Endothelial cell of umbilical vein (primary cell): ENCODE data around the gene HIPK4. TPM values are rescaled to one million over a fixed set of nuclear protein-coding genes. Genes with fewer than 3 reads are reported as not detected.

ENCODE experiments used
- BruUV-seq: library from RNA; stranded (reverse); fragments of 400-500 nt; replicated peaks from 2 replicates; lab custom pipeline; 2021; lab: Mats Ljungman, UMichigan
- CTCF ChIA-PET: fragments of 300-600, 350-600 bp; sonication (Branson Sonifier 250); formaldehyde crosslinking; loops from one replicate; lab custom pipeline; 2021; ENCODE audit warnings: antibody characterized with exemption, inconsistent platforms; lab: Charles Lee
- POLR2A ChIA-PET: fragments of 300-600, 350-600 bp; sonication (Branson Sonifier 250); formaldehyde crosslinking; loops from one replicate; lab custom pipeline; 2021; ENCODE audit warnings: antibody characterized with exemption, inconsistent platforms; lab: Charles Lee
- DNase-seq: peaks from one replicate; pipeline ENCODE4 v3.0.0-alpha.2; 2011; ENCODE audit warnings: low read depth, low spot score
- FAIRE-seq: peaks from 2 replicates; lab custom pipeline; 2011; peaks lifted over from hg19 to GRCh38; lab: Jason Lieb, UNC
- H2AFZ ChIP-seq: 2 replicates; pipeline ENCODE4 v1.6.0; 2012; ENCODE audit warnings: low read depth, low read length, control low read depth, inconsistent platforms
- H3K27ac ChIP-seq: 2 replicates; pipeline ENCODE4 v1.5.1; 2011; ENCODE audit warnings: low read depth, mild to moderate bottlenecking, control low read depth, low read length, moderate library complexity; ENCODE audit not compliant: insufficient read depth
- H3K27me3 ChIP-seq, 2 experiments: 2 replicates each; pipeline versions ENCODE4 v1.6.0 to v1.6.1; 2011; ENCODE audit warnings: low read length in 2 of 2, mixed read lengths in 1 of 2; ENCODE audit not compliant: control insufficient read depth in 2 of 2, insufficient read depth in 2 of 2
- H3K36me3 ChIP-seq, 2 experiments: 2 replicates in 1 of 2; 3 replicates in 1 of 2; pipeline ENCODE4 v1.5.1; 2011; ENCODE audit warnings: low read length in 2 of 2, mild to moderate bottlenecking in 1 of 2, moderate library complexity in 1 of 2; ENCODE audit not compliant: control insufficient read depth in 2 of 2, insufficient read depth in 2 of 2; ENCODE audit errors: extremely low read depth in 1 of 2
- H3K4me1 ChIP-seq: 3 replicates; pipeline ENCODE4 v1.5.1; 2011; ENCODE audit warnings: mild to moderate bottlenecking, low read length; ENCODE audit not compliant: control insufficient read depth, insufficient read depth; ENCODE audit errors: extremely low read depth
- H3K4me2 ChIP-seq: 2 replicates; pipeline ENCODE4 v1.6.1; 2011; ENCODE audit warnings: low read length, control low read depth, mixed read lengths; ENCODE audit not compliant: insufficient read depth
- H3K4me3 ChIP-seq, 3 experiments: fragments of 200-600 bp in 1 of 3; sonication (generic), shearing (Covaris generic) in 1 of 3; replicated peaks in 1 of 3; 2 replicates each; pipeline ENCODE4 v1.5.1; 2011 to 2016; ENCODE audit warnings: control low read depth in 3 of 3, low read length in 3 of 3, mild to moderate bottlenecking in 2 of 3, inconsistent platforms in 1 of 3, low read depth in 1 of 3, moderate library complexity in 1 of 3; ENCODE audit not compliant: insufficient read depth in 1 of 3
- H3K79me2 ChIP-seq: 2 replicates; pipeline ENCODE4 v1.6.0; 2012; ENCODE audit warnings: low read length, inconsistent platforms; ENCODE audit not compliant: control insufficient read depth, insufficient read depth
- H3K9ac ChIP-seq: replicated peaks from 2 replicates; pipeline ENCODE3; 2011; ENCODE audit warnings: low read length, control low read depth; ENCODE audit not compliant: insufficient read depth; ENCODE audit errors: extremely low read depth
- H3K9me1 ChIP-seq: replicated peaks from 3 replicates; pipeline ENCODE4 v1.6.0; 2011; ENCODE audit warnings: mild to moderate bottlenecking, low read length; ENCODE audit not compliant: control insufficient read depth, insufficient read depth; ENCODE audit errors: extremely low read depth
- H3K9me3 ChIP-seq: replicated peaks from 2 replicates; pipeline ENCODE4 v1.5.1; 2012; ENCODE audit warnings: low read length, inconsistent platforms; ENCODE audit not compliant: control insufficient read depth, insufficient read depth
- H4K20me1 ChIP-seq: replicated peaks from 2 replicates; pipeline ENCODE3; 2011; ENCODE audit warnings: mild to moderate bottlenecking, low read length; ENCODE audit not compliant: control insufficient read depth, insufficient read depth; ENCODE audit errors: extremely low read depth
- POLR2A ChIP-seq: IDR thresholded peaks from 2 replicates; pipeline ENCODE4 v1.6.1; 2012; ENCODE audit warnings: low read depth, mild to moderate bottlenecking, control low read depth, low read length
- dilution Hi-C: fragments of 300-500 bp; cut with MboI; formaldehyde crosslinking; loops from one replicate; pipeline ENCODE4 v1.15.0; 2019; ENCODE audit warnings: low sequenced_read_pairs; ENCODE audit not compliant: extremely low pct_ligation_motif_present
- intact Hi-C: fragments of 100-400 bp; cut with micrococcal nuclease; formaldehyde crosslinking; loops from one replicate; pipeline ENCODE4 v1.10.0; 2022
- polyA plus RNA-seq, 4 experiments: library from polyadenylated mRNA; depleted of rRNA in 3 of 4; stranded (reverse) in 3 of 4; unstranded in 1 of 4; fragments of >200 nt; gene quantifications; 2 replicates each; pipeline versions ENCODE4 v1.2.1 to v1.2.3, GENCODE V29; 2011 to 2012; ENCODE audit warnings: missing spikeins in 1 of 4
- total RNA-seq: library from RNA; stranded (reverse); gene quantifications from 2 replicates; pipeline ENCODE4 v1.2.3, GENCODE V29; 2021
- TF ChIP-seq, protein P1 (sequence below), 2 donors: IDR thresholded peaks; 1 replicate in 1 of 2; 2 replicates in 1 of 2; pipeline ENCODE4 v1.5.1; 2011; ENCODE audit warnings: low read length in 2 of 2, mild to moderate bottlenecking in 2 of 2, moderate library complexity in 2 of 2, control low read depth in 1 of 2, inconsistent platforms in 1 of 2, low read depth in 1 of 2; ENCODE audit not compliant: insufficient read depth in 1 of 2; ENCODE audit errors: extremely low read depth in 1 of 2

Gene HIPK4
- total and polyA plus RNA-seq, 2 donors (not counting 3 experiments of a cell fraction or from before 2014, with no cell fraction given): 0.12 TPM; not detected in 1

GRCh38 chr19:40393894-40394815 is 4.2 kb upstream of the HIPK4 start:
- no peaks in the 10 kb centered on the region for H3K4me1 ChIP-seq
- no peak overlapping the region for H3K4me3 ChIP-seq
- H3K9me3 ChIP-seq: no peaks in the 10 kb centered on the region
- H3K9me1 ChIP-seq: no peaks in the 10 kb centered on the region
- no peaks in the 10 kb centered on the region for H3K27me3 ChIP-seq
- FAIRE-seq (no peak), DNase-seq (no peak)
- ChIA-PET POLR2A (no interaction called here), CTCF (interaction anchor here (0.8 to 1.2 kb wide), 2 partner anchors 12 to 26 kb away, joined by 3 to 5 read pairs; no protein-coding TSS in a partner anchor)
- H3K27ac ChIP-seq: no peak overlapping the region
- BruUV-seq: no TSS peak
- no peak overlapping the region for H3K4me2 ChIP-seq
- intact Hi-C loops: no loop called here
- H4K20me1 ChIP-seq: no peaks in the 10 kb centered on the region
- TF ChIP-seq POLR2A: no peak
- H2AFZ ChIP-seq: no peak overlapping the region
- dilution Hi-C loops: no loop called here
- no peak overlapping the region for H3K9ac ChIP-seq
- H3K79me2 ChIP-seq: no peaks in the 10 kb centered on the region
- no peaks in the 10 kb centered on the region for H3K36me3 ChIP-seq

DNA sequence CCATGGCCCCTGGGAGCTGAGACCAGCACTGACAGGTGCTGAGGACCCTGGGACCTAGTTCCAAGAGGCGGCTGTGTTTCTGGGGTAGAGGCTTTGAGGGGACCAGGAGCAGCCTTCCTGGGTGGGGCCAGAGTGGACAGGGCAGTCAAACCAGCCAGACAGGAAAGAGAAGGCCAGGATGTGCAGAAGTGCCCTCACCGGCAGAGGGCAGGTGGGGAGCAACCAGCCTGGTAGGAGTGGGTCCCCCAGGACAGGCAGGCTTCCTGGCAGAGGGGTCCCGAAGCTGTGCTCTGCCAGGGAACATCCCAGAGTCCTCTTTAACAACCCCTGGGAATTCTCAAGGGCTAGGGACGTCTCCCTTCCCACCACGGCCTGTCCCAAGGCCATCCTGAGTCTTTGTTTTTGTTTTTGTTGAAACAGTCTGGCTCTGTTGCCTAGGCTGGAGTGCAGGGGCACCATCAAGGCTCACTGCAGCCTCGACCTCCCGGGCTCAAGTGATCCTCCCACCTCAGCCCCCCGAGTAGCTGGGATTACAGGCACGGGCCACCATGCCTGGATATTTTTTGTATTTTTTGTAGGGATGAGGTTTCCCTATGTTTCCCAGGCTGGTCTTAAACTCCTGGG is 3.0 kb upstream of the HIPK4 start:
- BruUV-seq: no TSS peak
- no peaks in the 10 kb centered on the region for H3K36me3 ChIP-seq
- DNase-seq (no peak), FAIRE-seq (no peak)
- H3K4me1 ChIP-seq: no peaks in the 10 kb centered on the region
- POLR2A ChIA-PET: no interaction called here
- no peaks in the 10 kb centered on the region for H3K9me3 ChIP-seq
- no peak overlapping the region for H3K27ac ChIP-seq
- H3K79me2 ChIP-seq: no peaks in the 10 kb centered on the region
- no peak overlapping the region for H3K4me3 ChIP-seq
- H3K27me3 ChIP-seq: no peaks in the 10 kb centered on the region
- no peak overlapping the region for H2AFZ ChIP-seq
- TF ChIP-seq, protein P1, sequence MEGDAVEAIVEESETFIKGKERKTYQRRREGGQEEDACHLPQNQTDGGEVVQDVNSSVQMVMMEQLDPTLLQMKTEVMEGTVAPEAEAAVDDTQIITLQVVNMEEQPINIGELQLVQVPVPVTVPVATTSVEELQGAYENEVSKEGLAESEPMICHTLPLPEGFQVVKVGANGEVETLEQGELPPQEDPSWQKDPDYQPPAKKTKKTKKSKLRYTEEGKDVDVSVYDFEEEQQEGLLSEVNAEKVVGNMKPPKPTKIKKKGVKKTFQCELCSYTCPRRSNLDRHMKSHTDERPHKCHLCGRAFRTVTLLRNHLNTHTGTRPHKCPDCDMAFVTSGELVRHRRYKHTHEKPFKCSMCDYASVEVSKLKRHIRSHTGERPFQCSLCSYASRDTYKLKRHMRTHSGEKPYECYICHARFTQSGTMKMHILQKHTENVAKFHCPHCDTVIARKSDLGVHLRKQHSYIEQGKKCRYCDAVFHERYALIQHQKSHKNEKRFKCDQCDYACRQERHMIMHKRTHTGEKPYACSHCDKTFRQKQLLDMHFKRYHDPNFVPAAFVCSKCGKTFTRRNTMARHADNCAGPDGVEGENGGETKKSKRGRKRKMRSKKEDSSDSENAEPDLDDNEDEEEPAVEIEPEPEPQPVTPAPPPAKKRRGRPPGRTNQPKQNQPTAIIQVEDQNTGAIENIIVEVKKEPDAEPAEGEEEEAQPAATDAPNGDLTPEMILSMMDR (IDR thresholded peaks at IDR 0.05; ENCODE audit: extremely low read depth in 1 of 2, insufficient read depth in 1 of 2, low read depth in 1 of 2, low read length in 2 of 2): peak in 1 of 2 donors; percentile 34
- no peak for TF ChIP-seq POLR2A
- dilution Hi-C loops (no loop called here), intact Hi-C loops (no loop called here)
- H4K20me1 ChIP-seq: no peaks in the 10 kb centered on the region
- CTCF ChIA-PET: interaction anchor here (1.1 kb wide), 1 partner anchor 28 kb away, joined by 3 read pairs; no protein-coding TSS in a partner anchor
- H3K4me2 ChIP-seq: no peak overlapping the region
- H3K9me1 ChIP-seq: no peaks in the 10 kb centered on the region
- H3K9ac ChIP-seq: no peak overlapping the region
